ENCODE results near the gene LSM3. TPM values are rescaled to one million over a fixed set of nuclear protein-coding genes. Genes with fewer than 3 reads are reported as not detected.

LSM3 gene
- total RNA-seq, 1 donor from 2014 or later = 7.6 TPM

DNA sequence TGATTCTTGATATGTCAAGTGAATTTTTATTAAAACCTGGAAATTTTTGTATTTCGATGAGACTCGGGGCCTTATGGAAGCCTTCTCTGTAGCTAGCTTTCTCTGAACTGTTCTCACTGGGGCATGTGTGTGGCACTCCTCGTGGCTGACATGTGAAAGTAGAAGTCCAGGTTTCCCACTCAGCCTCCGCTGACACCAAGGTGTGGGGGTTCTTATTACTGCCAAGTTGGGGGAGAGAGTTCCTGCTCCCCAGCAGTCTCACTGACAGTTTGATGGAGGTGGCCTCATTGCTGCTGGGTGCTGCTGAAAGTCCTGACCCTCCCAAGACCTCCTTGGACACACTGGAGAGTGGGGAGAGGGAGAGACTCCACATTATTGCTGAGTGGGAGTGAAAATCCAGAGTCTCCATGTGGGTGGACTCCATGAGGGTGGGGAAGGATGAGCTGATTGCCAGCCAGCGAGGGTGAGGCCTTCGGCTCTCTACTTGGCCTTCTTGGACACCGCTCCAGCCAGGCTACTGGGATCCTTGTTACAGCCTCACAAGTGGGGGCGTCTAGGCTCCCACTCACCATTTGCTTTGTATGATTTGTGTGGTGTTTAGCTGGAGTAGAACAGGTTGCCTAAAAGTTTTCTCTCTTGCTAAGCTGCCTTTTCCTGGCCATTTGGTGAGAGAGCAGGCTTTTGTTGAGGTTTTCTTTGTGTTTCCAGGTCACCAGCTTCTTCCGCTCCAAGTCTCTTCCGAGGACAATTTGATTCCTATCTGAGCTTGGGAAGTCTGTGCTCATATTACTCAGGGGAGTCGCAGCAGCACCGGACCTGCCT, 64.1 kb downstream of the LSM3 start:
- no peak for DNase-seq

GRCh38 chr3:14243782-14244181, 65.2 kb downstream of the LSM3 start:
- DNase-seq = no peak

GRCh38 chr3:14244521-14245247, 66.1 kb downstream of the LSM3 start:
- DNase-seq = no peak

DNA sequence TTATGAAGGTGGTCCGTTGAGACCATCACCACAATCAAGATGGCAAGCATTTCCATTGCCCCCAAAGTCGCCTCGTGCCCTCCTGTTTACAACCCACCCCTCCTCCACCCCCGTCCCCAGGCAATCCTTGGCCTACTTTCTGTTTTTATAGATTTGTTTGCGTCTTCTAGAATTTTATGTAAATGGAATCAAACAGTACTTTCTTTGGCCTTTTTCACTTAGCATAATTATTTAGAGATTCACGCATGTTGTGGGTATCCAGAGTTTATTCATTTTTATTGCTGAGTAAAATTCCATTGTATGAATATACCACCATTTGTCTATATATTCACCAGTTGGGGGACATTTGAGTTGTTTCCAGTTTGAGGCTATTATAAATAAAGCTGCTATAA, 66.6 kb downstream of the LSM3 start:
- DNase-seq = no peak

GRCh38 chr3:14245822-14246221, 67.2 kb downstream of the LSM3 start:
- no peak for DNase-seq

DNA sequence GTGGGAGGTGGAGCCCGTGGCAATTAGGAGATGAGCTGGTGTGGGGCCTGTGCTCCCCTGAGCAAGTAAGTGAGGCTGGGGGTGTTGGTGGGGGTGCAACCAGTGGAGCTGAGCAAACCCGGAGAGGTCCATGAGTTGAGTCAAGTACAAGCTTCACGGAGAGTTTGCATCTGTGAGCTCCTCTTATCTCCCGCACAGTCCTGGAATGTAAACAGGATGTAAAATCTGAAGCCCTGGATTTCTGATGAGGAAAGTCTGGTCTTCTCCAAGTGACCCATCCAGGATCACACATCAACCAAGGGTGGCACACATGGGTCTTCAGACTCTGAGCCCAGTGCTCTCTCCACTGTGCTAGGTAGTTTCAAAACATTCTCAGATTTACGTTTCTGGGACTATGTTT, 67.8 kb downstream of the LSM3 start:
- DNase-seq = no peak

- no peak for DNase-seq
Observed at GRCh38 chr3:14248477-14248848, 69.8 kb downstream of the LSM3 start.

- DNase-seq = no peak
Observed at GRCh38 chr3:14248849-14249523, 70.4 kb downstream of the LSM3 start.

Other genes starting within 250 kb of the LSM3 start
- 8.1 TPM for gene CHCHD4, start 53.9 kb upstream of the LSM3 start, total RNA-seq
- 71.4 TPM for gene TMEM43, start 53.8 kb upstream of the LSM3 start, total RNA-seq
- 18.5 TPM for gene XPC, start 216 bp upstream of the LSM3 start, total RNA-seq
- gene SLC6A6, start 223.8 kb downstream of the LSM3 start, total RNA-seq = 12.0 TPM